ENCODE data around the gene SND1.

Gene SND1

GRCh38 chr7:127718340-127718679 lies 66.3 kb downstream of the SND1 start:
- TF ChIP-seq EZH2phosphoT487 (conservative IDR thresholded peaks at IDR 0.05; ENCODE audit: low read length) = no peak
- Histone ChIP-seq H3K36me3 (ENCODE audit: low read length) (peaks cover 27% of the 10 kb centered on the region), H3K27ac (ENCODE audit: low read depth, low read length) (no peak overlapping the region), H3K27me3 (ENCODE audit: low read length) (no peaks in the 10 kb centered on the region), H3K9ac (ENCODE audit: low read length) (no peak overlapping the region), H3K79me2 (ENCODE audit: insufficient read depth, low read length) (peaks cover 20% of the 10 kb centered on the region), H3K4me3 (ENCODE audit: insufficient read depth, low read length, poor library complexity, severe bottlenecking) (no peak overlapping the region), H3K4me2 (ENCODE audit: low read depth, low read length, poor library complexity, severe bottlenecking) (no peak overlapping the region), H2AFZ (ENCODE audit: low read depth, low read length, severe bottlenecking) (no peak overlapping the region), H3K9me3 (ENCODE audit: insufficient read depth, low read length) (no peaks in the 10 kb centered on the region), H4K20me1 (ENCODE audit: low read depth, low read length) (no peaks in the 10 kb centered on the region), H3K9me2 (replicated peaks; ENCODE audit: insufficient read depth, low read length) (no peaks in the 10 kb centered on the region), H3F3A (ENCODE audit: insufficient read depth) (no peaks in the 10 kb centered on the region)

- H3K4me2 ChIP-seq (ENCODE audit: low read depth, low read length, poor library complexity, severe bottlenecking) = no peak overlapping the region
- H3K9me3 ChIP-seq (ENCODE audit: insufficient read depth, low read length) = no peaks in the 10 kb centered on the region
- peaks cover 15% of the 10 kb centered on the region; the same call in 1 of the 2 replicates for H3K36me3 ChIP-seq (ENCODE audit: low read length)
- no peaks in the 10 kb centered on the region; the same call in 1 of the 2 replicates for H3K79me2 ChIP-seq (ENCODE audit: insufficient read depth, low read length)
- no peaks in the 10 kb centered on the region for H4K20me1 ChIP-seq (ENCODE audit: low read depth, low read length)
- H3K9ac ChIP-seq (ENCODE audit: low read length) = no peak overlapping the region
- no peak overlapping the region for H3K4me3 ChIP-seq (ENCODE audit: insufficient read depth, low read length, poor library complexity, severe bottlenecking)
- H3F3A ChIP-seq (ENCODE audit: insufficient read depth) = no peaks in the 10 kb centered on the region
- no peaks in the 10 kb centered on the region for H3K9me2 ChIP-seq (replicated peaks; ENCODE audit: insufficient read depth, low read length)
- no peak overlapping the region for H3K27ac ChIP-seq (ENCODE audit: low read depth, low read length)
- TF ChIP-seq EZH2phosphoT487 (conservative IDR thresholded peaks at IDR 0.05; ENCODE audit: low read length) = no peak
- TF ChIP-seq, protein P1, sequence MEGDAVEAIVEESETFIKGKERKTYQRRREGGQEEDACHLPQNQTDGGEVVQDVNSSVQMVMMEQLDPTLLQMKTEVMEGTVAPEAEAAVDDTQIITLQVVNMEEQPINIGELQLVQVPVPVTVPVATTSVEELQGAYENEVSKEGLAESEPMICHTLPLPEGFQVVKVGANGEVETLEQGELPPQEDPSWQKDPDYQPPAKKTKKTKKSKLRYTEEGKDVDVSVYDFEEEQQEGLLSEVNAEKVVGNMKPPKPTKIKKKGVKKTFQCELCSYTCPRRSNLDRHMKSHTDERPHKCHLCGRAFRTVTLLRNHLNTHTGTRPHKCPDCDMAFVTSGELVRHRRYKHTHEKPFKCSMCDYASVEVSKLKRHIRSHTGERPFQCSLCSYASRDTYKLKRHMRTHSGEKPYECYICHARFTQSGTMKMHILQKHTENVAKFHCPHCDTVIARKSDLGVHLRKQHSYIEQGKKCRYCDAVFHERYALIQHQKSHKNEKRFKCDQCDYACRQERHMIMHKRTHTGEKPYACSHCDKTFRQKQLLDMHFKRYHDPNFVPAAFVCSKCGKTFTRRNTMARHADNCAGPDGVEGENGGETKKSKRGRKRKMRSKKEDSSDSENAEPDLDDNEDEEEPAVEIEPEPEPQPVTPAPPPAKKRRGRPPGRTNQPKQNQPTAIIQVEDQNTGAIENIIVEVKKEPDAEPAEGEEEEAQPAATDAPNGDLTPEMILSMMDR (IDR thresholded peaks at IDR 0.05; ENCODE audit: insufficient read depth, low read length, poor library complexity, severe bottlenecking) = no peak
- no peaks in the 10 kb centered on the region for H3K27me3 ChIP-seq (ENCODE audit: low read length)
- H2AFZ ChIP-seq (ENCODE audit: low read depth, low read length, severe bottlenecking) = no peak overlapping the region
Observed at GRCh38 chr7:127726476-127726875, 74.5 kb downstream of the SND1 start.

- H3K9me3 ChIP-seq (ENCODE audit: insufficient read depth, low read length) = no peaks in the 10 kb centered on the region
- no peaks in the 10 kb centered on the region for H4K20me1 ChIP-seq (ENCODE audit: low read depth, low read length)
- H3K4me2 ChIP-seq (ENCODE audit: low read depth, low read length, poor library complexity, severe bottlenecking) = no peak overlapping the region
- no peaks in the 10 kb centered on the region for H3F3A ChIP-seq (ENCODE audit: insufficient read depth)
- no peak overlapping the region for H3K9ac ChIP-seq (ENCODE audit: low read length)
- H3K36me3 ChIP-seq (ENCODE audit: low read length) = peaks cover 2% of the 10 kb centered on the region; the same call in 1 of the 2 replicates
- TF ChIP-seq, protein P1 (IDR thresholded peaks at IDR 0.05; ENCODE audit: insufficient read depth, low read length, poor library complexity, severe bottlenecking) = no peak
- no peak for TF ChIP-seq EZH2phosphoT487 (conservative IDR thresholded peaks at IDR 0.05; ENCODE audit: low read length)
- no peak overlapping the region for H3K27ac ChIP-seq (ENCODE audit: low read depth, low read length)
- H3K4me3 ChIP-seq (ENCODE audit: insufficient read depth, low read length, poor library complexity, severe bottlenecking) = no peak overlapping the region
- no peaks in the 10 kb centered on the region for H3K27me3 ChIP-seq (ENCODE audit: low read length)
- no peaks in the 10 kb centered on the region for H3K9me2 ChIP-seq (replicated peaks; ENCODE audit: insufficient read depth, low read length)
- H3K79me2 ChIP-seq (ENCODE audit: insufficient read depth, low read length) = no peaks in the 10 kb centered on the region; the same call in 1 of the 2 replicates
- no peak overlapping the region for H2AFZ ChIP-seq (ENCODE audit: low read depth, low read length, severe bottlenecking)
Observed at GRCh38 chr7:127730658-127731276, 78.8 kb downstream of the SND1 start.

DNA sequence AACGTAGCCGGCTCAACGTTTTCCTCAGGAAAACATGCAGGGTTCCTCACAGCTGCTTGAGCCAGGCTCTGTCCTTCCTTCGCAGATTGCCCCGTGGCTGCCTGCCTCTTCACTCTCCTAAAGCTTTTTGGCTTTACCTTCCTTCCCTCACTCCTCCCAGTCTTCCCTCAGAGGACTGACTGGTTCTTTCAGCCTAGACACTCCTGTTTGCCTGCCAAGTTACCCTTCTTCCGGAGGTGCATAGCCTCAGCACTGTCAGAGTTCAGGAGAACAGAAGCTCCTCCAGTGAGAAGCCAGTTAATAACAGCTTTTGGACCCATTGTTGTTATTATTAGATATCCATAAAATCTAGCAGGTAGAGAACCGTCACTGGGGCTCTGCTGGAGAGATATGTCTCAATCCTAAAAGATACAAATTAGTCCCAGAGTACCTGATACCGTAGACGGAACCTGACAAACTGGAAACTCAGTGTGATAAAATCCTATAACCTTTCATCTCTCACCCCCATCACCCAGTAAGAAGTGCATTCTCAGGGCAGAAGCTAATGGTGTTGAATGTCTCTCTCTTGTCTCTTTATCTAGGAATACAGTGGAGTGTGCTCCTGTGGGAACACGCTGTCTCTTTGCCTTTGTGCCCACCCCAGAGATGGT lies 79.6 kb downstream of the SND1 start:
- no peak for TF ChIP-seq EZH2phosphoT487 (conservative IDR thresholded peaks at IDR 0.05; ENCODE audit: low read length)
- TF ChIP-seq, protein P1 (IDR thresholded peaks at IDR 0.05; ENCODE audit: insufficient read depth, low read length, poor library complexity, severe bottlenecking) = no peak
- H3K36me3 ChIP-seq (ENCODE audit: low read length) = peaks cover 2% of the 10 kb centered on the region; the same call in 1 of the 2 replicates
- H3K9ac ChIP-seq (ENCODE audit: low read length) = no peak overlapping the region
- no peak overlapping the region for H2AFZ ChIP-seq (ENCODE audit: low read depth, low read length, severe bottlenecking)
- no peaks in the 10 kb centered on the region for H3F3A ChIP-seq (ENCODE audit: insufficient read depth)
- H3K4me3 ChIP-seq (ENCODE audit: insufficient read depth, low read length, poor library complexity, severe bottlenecking) = no peak overlapping the region
- no peaks in the 10 kb centered on the region for H3K9me2 ChIP-seq (replicated peaks; ENCODE audit: insufficient read depth, low read length)
- no peaks in the 10 kb centered on the region for H3K27me3 ChIP-seq (ENCODE audit: low read length)
- no peaks in the 10 kb centered on the region for H3K9me3 ChIP-seq (ENCODE audit: insufficient read depth, low read length)
- H4K20me1 ChIP-seq (ENCODE audit: low read depth, low read length) = no peaks in the 10 kb centered on the region
- no peaks in the 10 kb centered on the region; the same call in 1 of the 2 replicates for H3K79me2 ChIP-seq (ENCODE audit: insufficient read depth, low read length)
- H3K4me2 ChIP-seq (ENCODE audit: low read depth, low read length, poor library complexity, severe bottlenecking) = no peak overlapping the region
- no peak overlapping the region for H3K27ac ChIP-seq (ENCODE audit: low read depth, low read length)

Data from SU-DHL-6 (cell line).